Activated naive CD8-positive, alpha-beta T cell treated with anti-CD3 and anti-CD28 coated beads, Interleukin-2, amount 50 U/mL, for 24 hours (primary cell): Measurements from ENCODE around the gene MLX.

Experiments
- ATAC-seq: fragments of 150-1000 bp; cut with Tn5 transposase; one replicate; pipeline ENCODE4 v1.10.0; 2021
- DNase-seq: peaks from one replicate; pipeline ENCODE4 v3.0.0; 2021
- H3K27ac Mint-ChIP-seq: one replicate; pipeline ENCODE4 v1.8.0; 2021; ENCODE audit warnings: mild to moderate bottlenecking, mixed read lengths
- H3K27me3 Mint-ChIP-seq: one replicate; pipeline ENCODE4 v1.8.0; 2021; ENCODE audit warnings: mixed read lengths
- H3K36me3 Mint-ChIP-seq: one replicate; pipeline ENCODE4 v1.8.0; 2021; ENCODE audit warnings: low read depth, mixed read lengths
- H3K4me1 Mint-ChIP-seq: one replicate; pipeline ENCODE4 v1.8.0; 2021; ENCODE audit warnings: mixed read lengths
- H3K4me3 Mint-ChIP-seq: one replicate; pipeline ENCODE4 v1.8.0; 2021; ENCODE audit warnings: mild to moderate bottlenecking, moderate library complexity, mixed read lengths
- H3K9me3 Mint-ChIP-seq: one replicate; pipeline ENCODE4 v1.8.0; 2021; ENCODE audit warnings: mixed read lengths

Gene MLX

GRCh38 chr17:42577140-42577531, 10.2 kb downstream of the MLX start:
- H3K9me3 Mint-ChIP-seq = no peaks in the 10 kb centered on the region
- ATAC-seq (no peak), DNase-seq (no peak)
- H3K36me3 Mint-ChIP-seq = peaks cover 51% of the 10 kb centered on the region
- H3K27me3 Mint-ChIP-seq = no peaks in the 10 kb centered on the region
- peaks cover 43% of the 10 kb centered on the region for H3K4me1 Mint-ChIP-seq
- peak overlapping the region; percentile 95 for H3K27ac Mint-ChIP-seq
- peak overlapping the region; percentile 96 for H3K4me3 Mint-ChIP-seq

DNA sequence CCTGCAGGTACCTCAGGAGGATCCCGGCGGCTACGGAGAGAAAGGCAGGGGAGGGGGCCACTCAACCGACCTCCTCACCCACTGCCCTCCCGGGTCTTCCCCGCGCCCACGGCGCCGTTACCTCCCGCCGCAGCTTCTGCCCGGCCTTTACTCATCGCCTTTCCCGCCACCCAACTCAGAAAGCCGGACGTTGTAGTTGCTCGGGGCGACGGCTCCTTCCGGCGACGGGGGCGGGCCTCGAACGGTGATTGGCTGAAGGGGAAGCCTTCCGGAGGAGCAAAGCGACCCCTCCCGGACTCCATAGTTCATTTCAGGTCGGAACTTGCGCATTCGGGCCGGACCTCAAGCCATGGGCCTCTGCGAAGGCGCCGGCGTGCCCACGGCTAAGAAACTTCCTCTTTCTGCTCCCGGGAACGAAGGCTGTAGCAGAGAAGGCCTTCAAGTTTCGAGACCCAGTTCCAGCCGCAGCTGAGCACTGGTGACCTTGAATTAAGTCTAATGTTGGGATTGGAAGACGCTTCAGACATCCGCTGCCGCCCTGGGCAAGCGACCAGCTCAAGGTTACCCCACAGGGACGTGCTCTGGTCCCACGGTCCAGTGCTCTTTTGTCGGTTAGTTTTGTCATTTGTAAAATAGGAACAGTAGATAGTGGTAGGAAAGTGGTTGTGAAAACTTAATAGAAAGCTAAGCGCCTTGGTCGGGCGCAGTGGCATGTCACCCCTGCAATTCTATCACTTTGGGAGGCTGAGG, 10.8 kb downstream of the MLX start, which contains the start of gene PSMC3IP:
PSMC3IP (minus strand) TSS at position 198 of the 750 bp plus-strand sequence; CDS start at position 155, 43 bp downstream.
- Mint-ChIP-seq H3K27me3 (no peaks in the 10 kb centered on the region), H3K9me3 (no peaks in the 10 kb centered on the region), H3K36me3 (peaks cover 50% of the 10 kb centered on the region), H3K4me1 (peaks cover 42% of the 10 kb centered on the region), H3K27ac (peak within 1 kb of the TSS; percentile 95), H3K4me3 (peak within 1 kb of the TSS; percentile 96)
- peak; percentile 93 for ATAC-seq
- DNase-seq = peak; percentile 96

DNA sequence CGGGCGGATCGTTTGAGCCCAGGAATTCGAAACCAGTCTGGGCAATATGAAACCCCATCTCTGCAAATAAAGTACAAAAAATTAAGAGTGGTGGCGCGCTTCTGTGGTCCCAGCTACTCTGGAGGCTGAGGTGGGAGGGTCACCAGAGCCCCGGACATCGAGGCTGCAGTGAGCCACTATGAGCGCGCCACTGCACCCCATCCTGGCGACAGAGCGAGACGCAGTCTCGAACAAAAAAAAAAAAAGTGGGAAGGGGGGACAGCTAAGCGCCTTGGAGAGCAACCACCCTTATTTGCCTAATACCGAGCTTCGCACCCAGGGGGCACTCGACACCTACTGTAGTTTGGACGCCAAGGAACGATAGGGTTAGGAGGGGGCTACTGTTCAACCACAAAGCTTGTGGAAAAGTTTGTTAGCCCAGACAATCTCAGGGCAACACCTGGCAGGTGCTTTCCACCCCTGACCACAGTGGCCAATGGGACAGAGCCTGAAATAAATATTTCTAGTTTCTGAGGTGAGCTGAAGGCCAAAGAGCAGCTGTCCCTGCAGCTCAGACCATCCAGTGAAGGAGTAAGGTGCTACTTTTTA, 11.5 kb downstream of the MLX start:
- peak overlapping the region; percentile 95 for H3K27ac Mint-ChIP-seq

GRCh38 chr17:42579794-42580551, 13.1 kb downstream of the MLX start:
- DNase-seq = no peak
- Mint-ChIP-seq H3K27ac (peak overlapping the region; percentile 48), H3K9me3 (no peaks in the 10 kb centered on the region), H3K4me1 (peaks cover 35% of the 10 kb centered on the region), H3K4me3 (no peak overlapping the region), H3K27me3 (no peaks in the 10 kb centered on the region), H3K36me3 (peaks cover 35% of the 10 kb centered on the region)
- no peak for ATAC-seq

More for the DNA sequence above, 11.5 kb downstream of the MLX start:
- peak; percentile 85 for DNase-seq
- Mint-ChIP-seq H3K4me3 (peak overlapping the region; percentile 96), H3K9me3 (no peaks in the 10 kb centered on the region), H3K36me3 (peaks cover 46% of the 10 kb centered on the region), H3K27me3 (no peaks in the 10 kb centered on the region), H3K4me1 (peaks cover 37% of the 10 kb centered on the region)
- peak; percentile 69 for ATAC-seq

DNA sequence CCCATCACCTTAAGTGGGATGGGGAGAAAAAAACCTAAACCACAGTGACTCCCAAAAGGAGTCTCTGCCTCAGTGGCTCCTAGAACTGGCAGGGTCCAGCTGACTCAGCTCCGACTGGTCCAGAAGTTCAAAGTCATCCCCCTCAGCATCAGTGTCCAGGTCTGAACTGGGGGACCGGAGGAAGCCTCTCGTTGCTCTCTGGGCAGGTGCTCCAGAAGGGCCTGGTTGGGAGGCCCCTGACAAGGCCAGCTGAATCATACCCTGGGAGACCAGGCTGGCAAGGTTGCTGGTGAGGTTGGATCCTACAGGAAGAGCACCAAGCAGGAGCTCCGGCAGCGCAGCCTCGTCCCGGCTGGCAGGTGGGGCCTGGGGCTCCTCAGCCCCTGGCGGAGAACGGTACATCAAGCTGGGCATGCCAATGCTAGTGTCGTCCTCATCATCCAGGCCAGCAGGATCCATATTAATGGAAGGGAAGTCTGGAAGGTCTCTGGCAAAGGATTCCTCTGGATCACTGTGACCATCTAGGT, 14.9 kb downstream of the MLX start:
- H3K36me3 Mint-ChIP-seq = peaks cover 20% of the 10 kb centered on the region
- peaks cover 22% of the 10 kb centered on the region for H3K4me1 Mint-ChIP-seq
- no peaks in the 10 kb centered on the region for H3K27me3 Mint-ChIP-seq
- no peak overlapping the region for H3K4me3 Mint-ChIP-seq
- ATAC-seq (no peak), DNase-seq (no peak)
- H3K9me3 Mint-ChIP-seq = no peaks in the 10 kb centered on the region
- H3K27ac Mint-ChIP-seq = no peak overlapping the region

DNA sequence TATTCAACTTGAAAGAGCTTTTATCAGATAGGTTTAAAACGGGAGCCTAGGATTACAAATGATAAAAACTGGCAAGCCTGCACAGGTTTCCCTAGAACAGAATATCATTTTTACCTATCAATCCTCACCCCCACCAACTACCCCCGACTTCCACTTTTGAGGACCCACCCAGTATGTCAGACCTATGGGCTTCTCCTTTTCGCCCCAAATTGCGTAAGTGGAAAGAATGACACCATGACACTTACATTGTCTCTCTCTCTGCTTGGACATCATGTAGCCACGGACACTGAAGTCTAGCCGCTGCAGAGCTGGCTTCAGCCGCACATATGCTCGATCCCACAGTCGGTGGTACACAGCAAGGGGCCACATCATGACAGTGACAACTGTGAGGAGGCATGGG, 18.0 kb downstream of the MLX start:
- H3K4me3 Mint-ChIP-seq = no peak overlapping the region
- DNase-seq = no peak
- no peaks in the 10 kb centered on the region for H3K9me3 Mint-ChIP-seq
- no peaks in the 10 kb centered on the region for H3K27me3 Mint-ChIP-seq
- ATAC-seq = no peak
- peaks cover 4% of the 10 kb centered on the region for H3K4me1 Mint-ChIP-seq
- peaks cover 16% of the 10 kb centered on the region for H3K36me3 Mint-ChIP-seq
- no peak overlapping the region for H3K27ac Mint-ChIP-seq

DNA sequence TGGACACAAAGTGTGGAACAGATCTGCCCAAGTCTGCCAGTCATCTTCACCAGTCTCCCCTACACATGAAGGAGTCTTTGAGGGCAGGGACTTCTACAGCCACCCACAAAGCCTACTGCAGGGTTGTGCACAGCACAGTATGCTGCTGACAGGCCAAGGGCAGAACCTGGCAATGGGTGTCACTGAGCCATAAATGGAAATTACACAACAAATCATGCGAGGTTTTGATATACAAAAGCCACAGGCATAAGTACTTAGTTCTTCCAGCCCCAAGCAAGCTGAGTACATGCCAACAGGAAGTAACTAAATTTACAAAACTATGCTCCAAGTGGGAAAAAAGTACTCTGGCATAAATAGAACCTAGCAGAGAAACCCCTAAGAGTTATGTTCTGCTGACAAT, 18.5 kb downstream of the MLX start:
- DNase-seq (no peak), ATAC-seq (no peak)
- Mint-ChIP-seq H3K4me3 (no peak overlapping the region), H3K27ac (no peak overlapping the region), H3K9me3 (no peaks in the 10 kb centered on the region), H3K27me3 (no peaks in the 10 kb centered on the region), H3K36me3 (peaks cover 14% of the 10 kb centered on the region), H3K4me1 (peaks cover 4% of the 10 kb centered on the region)

- no peaks in the 10 kb centered on the region for H3K9me3 Mint-ChIP-seq
- H3K4me1 Mint-ChIP-seq = peaks cover 4% of the 10 kb centered on the region
- H3K27ac Mint-ChIP-seq = no peak overlapping the region
- DNase-seq (no peak), ATAC-seq (no peak)
- no peak overlapping the region for H3K4me3 Mint-ChIP-seq
- H3K36me3 Mint-ChIP-seq = peaks cover 18% of the 10 kb centered on the region
- H3K27me3 Mint-ChIP-seq = no peaks in the 10 kb centered on the region
These were observed 19.8 kb downstream of the MLX start for GRCh38 chr17:42586514-42587230.

- ATAC-seq (no peak), DNase-seq (no peak)
- Mint-ChIP-seq H3K9me3 (no peaks in the 10 kb centered on the region), H3K4me1 (peaks cover 2% of the 10 kb centered on the region), H3K36me3 (peaks cover 13% of the 10 kb centered on the region), H3K27ac (no peak overlapping the region), H3K27me3 (no peaks in the 10 kb centered on the region), H3K4me3 (no peak overlapping the region)
These were observed 24.0 kb downstream of the MLX start for GRCh38 chr17:42590886-42591285.

GRCh38 chr17:42591411-42591810, 24.5 kb downstream of the MLX start:
- H3K27ac Mint-ChIP-seq = no peak overlapping the region
- ATAC-seq (no peak), DNase-seq (no peak)
- no peak overlapping the region for H3K4me3 Mint-ChIP-seq
- H3K27me3 Mint-ChIP-seq = no peaks in the 10 kb centered on the region
- H3K36me3 Mint-ChIP-seq = peaks cover 14% of the 10 kb centered on the region
- H3K9me3 Mint-ChIP-seq = no peaks in the 10 kb centered on the region
- H3K4me1 Mint-ChIP-seq = peaks cover 2% of the 10 kb centered on the region

GRCh38 chr17:42596386-42596785, 29.5 kb downstream of the MLX start:
- Mint-ChIP-seq H3K9me3 (no peaks in the 10 kb centered on the region), H3K36me3 (peaks cover 6% of the 10 kb centered on the region), H3K27me3 (no peaks in the 10 kb centered on the region), H3K4me1 (peaks cover 11% of the 10 kb centered on the region), H3K4me3 (no peak overlapping the region), H3K27ac (no peak overlapping the region)
- DNase-seq (no peak), ATAC-seq (no peak)

- DNase-seq (no peak), ATAC-seq (no peak)
- Mint-ChIP-seq H3K27ac (no peak overlapping the region), H3K27me3 (no peaks in the 10 kb centered on the region), H3K4me1 (peaks cover 23% of the 10 kb centered on the region), H3K36me3 (peaks cover 6% of the 10 kb centered on the region), H3K9me3 (no peaks in the 10 kb centered on the region), H3K4me3 (no peak overlapping the region)
These were observed 32.0 kb downstream of the MLX start for GRCh38 chr17:42598905-42599304.

DNA sequence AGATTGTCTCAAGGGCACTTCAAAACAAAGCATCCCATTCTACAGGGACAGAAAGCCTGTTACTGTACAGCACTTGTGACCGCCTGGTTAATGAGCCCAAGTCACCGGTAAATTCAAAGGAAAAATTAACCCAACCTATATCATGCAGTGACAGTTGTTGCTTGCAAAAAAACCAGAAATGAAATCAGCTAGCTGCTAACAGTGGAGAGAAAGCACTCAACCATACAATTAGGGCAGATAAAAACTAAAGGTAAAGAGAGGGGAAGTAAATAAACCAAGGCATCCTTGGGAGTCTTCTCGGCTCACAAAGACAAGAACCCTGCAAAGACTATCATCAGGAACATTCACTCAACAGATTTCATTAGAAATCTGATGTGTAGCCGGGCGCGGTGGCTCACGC, 36.4 kb downstream of the MLX start:
- Mint-ChIP-seq H3K27ac (no peak overlapping the region), H3K36me3 (peaks cover 2% of the 10 kb centered on the region), H3K9me3 (no peaks in the 10 kb centered on the region), H3K27me3 (no peaks in the 10 kb centered on the region), H3K4me3 (no peak overlapping the region), H3K4me1 (peaks cover 64% of the 10 kb centered on the region)
- no peak for DNase-seq
- no peak for ATAC-seq

DNA sequence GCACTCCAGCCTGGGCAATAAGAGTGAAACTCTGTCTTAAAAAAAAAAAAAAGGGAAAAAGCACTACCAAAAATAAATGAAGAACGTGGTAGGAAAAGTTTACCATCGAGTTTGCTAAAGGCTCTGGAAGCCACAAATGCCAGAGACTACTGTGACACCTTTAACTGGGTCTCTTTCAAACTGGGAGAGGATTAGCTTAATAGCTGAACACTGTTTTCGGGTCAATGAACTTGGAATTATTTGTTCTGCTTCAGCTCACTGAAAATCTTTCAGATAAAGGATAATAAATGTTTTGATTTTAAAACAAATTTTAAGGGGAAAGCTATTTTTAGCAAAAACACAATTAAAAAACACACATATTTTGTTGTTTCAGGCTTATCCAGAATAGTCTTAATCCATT, 40.9 kb downstream of the MLX start:
- Mint-ChIP-seq H3K27me3 (peaks cover 4% of the 10 kb centered on the region), H3K27ac (peak overlapping the region; percentile 96), H3K4me1 (peaks cover 64% of the 10 kb centered on the region), H3K4me3 (peak overlapping the region; percentile 100), H3K36me3 (peaks cover 20% of the 10 kb centered on the region), H3K9me3 (no peaks in the 10 kb centered on the region)
- DNase-seq = no peak
- ATAC-seq = no peak
